Measurements from ENCODE around the gene ARHGAP18. TPM values are rescaled to one million over a fixed set of nuclear protein-coding genes. Genes with fewer than 3 reads are reported as not detected.
A peak's percentile ranks its signal among the peaks of the same experiment; 100 is the strongest.
"Not testable (repeated sequence)": the region's sequence is repeated elsewhere in the genome, so short reads cannot be mapped to it uniquely, and the experiment has no call there.

The ARHGAP18 gene
- polyA plus RNA-seq, 3 donors = 27.4 to 40.4 (median 38.9) TPM

DNA sequence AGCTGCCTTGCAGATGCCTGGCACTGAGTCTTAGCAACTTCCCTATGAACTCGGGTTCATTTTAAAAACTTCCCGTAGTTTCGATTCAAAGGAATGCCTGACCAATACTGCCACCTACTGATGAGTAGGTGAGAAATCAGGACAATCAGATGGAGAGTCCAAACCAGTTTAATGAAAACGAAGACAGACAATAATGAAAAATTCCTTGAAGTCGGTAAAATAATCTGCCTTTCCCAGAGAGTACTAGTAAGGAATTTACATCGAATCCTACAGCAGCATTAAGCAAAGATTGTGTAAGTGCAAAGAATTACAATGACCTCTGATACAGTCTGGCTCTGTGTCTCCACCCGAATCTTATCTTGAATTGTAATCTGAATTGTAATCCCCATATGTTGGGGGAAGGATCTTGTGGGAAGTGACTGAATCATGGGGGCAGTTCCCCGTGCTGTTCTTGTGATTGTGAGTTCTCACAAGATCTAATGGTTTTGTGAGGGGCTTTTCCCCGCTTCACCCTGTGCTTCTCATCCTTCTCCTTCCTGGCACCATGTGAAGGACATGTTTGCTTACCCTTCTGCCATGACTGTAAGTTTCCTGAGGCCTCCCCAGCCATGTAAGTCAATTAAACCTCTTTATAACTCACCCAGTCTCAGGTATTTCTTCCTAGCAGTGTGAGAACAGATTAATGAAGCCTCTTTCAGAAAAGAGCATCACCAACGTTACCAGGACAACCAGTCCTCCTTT lies 134.4 kb downstream of the ARHGAP18 start:
- DNase-seq (ENCODE audit: extremely low read depth in 1 of 11, low read depth in 9 of 11, low spot score in 4 of 11) = peak in 7 of 11 donors; percentile 18 to 47 (median 32)

- DNase-seq (ENCODE audit: extremely low read depth in 1 of 11, low read depth in 9 of 11, low spot score in 4 of 11) = not testable (repeated sequence)
Measured at GRCh38 chr6:129574605-129575004, 135.4 kb downstream of the ARHGAP18 start.

- not testable (repeated sequence) for DNase-seq (ENCODE audit: extremely low read depth in 1 of 11, low read depth in 9 of 11, low spot score in 4 of 11)
Measured at GRCh38 chr6:129570929-129571328, 139.0 kb downstream of the ARHGAP18 start.

DNA sequence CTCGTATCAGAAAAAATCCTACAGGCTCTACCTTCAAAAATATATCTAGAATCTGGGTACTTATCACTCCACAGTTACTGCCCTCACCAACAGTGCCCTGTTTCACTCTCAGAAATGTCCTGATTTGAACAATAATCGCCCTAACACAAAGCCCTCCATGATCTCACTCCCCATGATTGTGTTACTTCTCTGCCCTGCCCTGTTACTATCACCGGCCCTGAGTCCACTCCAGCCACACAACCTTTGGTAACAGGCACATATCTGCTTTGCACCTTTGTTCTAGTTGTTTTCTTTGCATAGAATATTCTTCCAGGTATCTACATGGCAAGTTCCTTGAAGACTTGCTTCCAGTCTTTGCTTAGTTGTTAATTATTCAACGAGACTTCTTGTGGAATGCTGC lies 142.0 kb downstream of the ARHGAP18 start:
- no peak for DNase-seq (ENCODE audit: extremely low read depth in 1 of 11, low read depth in 9 of 11, low spot score in 4 of 11)

- DNase-seq (ENCODE audit: extremely low read depth in 1 of 11, low read depth in 9 of 11, low spot score in 4 of 11) = no peak
Measured at GRCh38 chr6:129567374-129567773, 142.6 kb downstream of the ARHGAP18 start.

- no peak for DNase-seq (ENCODE audit: extremely low read depth in 1 of 11, low read depth in 9 of 11, low spot score in 4 of 11)
Measured at GRCh38 chr6:129565811-129566210, 144.2 kb downstream of the ARHGAP18 start.

GRCh38 chr6:129565366-129565765 lies 144.6 kb downstream of the ARHGAP18 start:
- no peak for DNase-seq (ENCODE audit: extremely low read depth in 1 of 11, low read depth in 9 of 11, low spot score in 4 of 11)

- no peak for DNase-seq (ENCODE audit: extremely low read depth in 1 of 11, low read depth in 9 of 11, low spot score in 4 of 11)
Measured at GRCh38 chr6:129558248-129558647, 151.7 kb downstream of the ARHGAP18 start.

DNA sequence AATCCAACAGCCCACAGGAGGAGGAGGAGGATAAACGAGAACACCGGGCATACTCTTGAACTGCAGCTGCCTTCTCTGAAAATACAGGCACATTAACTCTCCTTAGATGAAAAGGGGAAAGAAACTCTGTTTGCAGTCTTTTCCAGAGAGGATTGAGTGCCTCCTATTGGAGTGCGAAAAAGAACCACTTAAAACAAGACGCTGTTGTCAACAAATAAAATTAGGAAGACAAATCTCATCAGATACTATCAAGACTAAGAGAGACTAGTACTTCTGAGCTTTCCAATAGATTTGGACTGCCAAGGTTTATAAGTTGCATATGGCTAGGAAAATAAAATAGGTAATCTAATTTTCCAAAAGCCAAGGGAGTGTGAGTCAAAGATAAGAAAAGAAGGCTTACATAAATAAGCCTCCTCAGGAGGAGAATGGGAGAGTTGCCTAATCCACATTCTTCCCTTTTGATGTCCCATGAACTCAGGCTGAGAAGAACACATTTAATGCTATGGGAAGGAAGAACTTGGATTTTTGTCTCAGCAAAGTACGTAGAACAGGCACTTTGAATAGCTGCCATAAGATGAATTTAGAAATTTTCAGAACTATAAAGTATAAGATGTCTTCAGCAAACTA lies 154.7 kb downstream of the ARHGAP18 start:
- no peak for DNase-seq (ENCODE audit: extremely low read depth in 1 of 11, low read depth in 9 of 11, low spot score in 4 of 11)

GRCh38 chr6:129552413-129552812 lies 157.6 kb downstream of the ARHGAP18 start:
- no peak for DNase-seq (ENCODE audit: extremely low read depth in 1 of 11, low read depth in 9 of 11, low spot score in 4 of 11)

DNA sequence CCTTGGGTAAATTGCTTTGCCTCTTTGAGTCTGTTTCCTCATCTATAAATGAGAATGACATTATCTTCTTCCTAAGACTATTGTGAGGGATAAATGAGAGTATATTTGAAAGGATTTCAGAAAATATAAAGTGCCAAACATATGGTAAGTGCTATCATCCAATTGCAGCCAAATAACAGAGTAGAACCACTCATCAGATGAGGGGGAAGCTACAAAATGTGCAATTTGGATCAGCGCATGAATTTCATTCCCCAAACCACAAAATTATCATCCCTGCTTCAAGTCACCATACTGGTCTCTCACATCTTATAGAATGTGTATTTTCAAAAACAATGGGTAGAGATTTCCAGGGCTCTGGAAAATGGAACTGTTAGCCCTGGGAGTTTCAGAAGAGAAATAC lies 158.5 kb downstream of the ARHGAP18 start:
- no peak for DNase-seq (ENCODE audit: extremely low read depth in 1 of 11, low read depth in 9 of 11, low spot score in 4 of 11)

- no peak for DNase-seq (ENCODE audit: extremely low read depth in 1 of 11, low read depth in 9 of 11, low spot score in 4 of 11)
Measured at GRCh38 chr6:129546702-129547101, 163.3 kb downstream of the ARHGAP18 start.

- no peak for DNase-seq (ENCODE audit: extremely low read depth in 1 of 11, low read depth in 9 of 11, low spot score in 4 of 11)
Measured at GRCh38 chr6:129544892-129545612, 164.9 kb downstream of the ARHGAP18 start.

GRCh38 chr6:129543981-129544380 lies 166.0 kb downstream of the ARHGAP18 start:
- no peak for DNase-seq (ENCODE audit: extremely low read depth in 1 of 11, low read depth in 9 of 11, low spot score in 4 of 11)

DNA sequence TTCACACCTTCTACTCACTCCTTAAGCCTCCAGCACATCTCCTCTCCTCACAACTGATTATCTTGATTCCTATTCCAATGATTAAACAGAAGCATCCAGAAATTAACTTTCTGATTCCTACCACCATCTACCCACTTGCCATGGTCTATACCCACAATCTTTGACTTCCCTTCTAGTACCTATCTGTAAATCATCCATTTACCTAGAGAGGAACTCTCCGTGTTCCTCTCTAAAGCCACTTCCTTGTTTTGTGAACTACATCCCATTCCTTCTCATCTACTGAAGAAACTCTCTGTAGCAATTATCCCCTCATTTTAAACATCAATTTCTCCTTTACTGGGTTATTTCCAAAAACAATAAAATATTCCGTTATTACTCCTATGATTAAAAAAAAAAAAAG lies 167.3 kb downstream of the ARHGAP18 start:
- no peak for DNase-seq (ENCODE audit: extremely low read depth in 1 of 11, low read depth in 9 of 11, low spot score in 4 of 11)

DNA sequence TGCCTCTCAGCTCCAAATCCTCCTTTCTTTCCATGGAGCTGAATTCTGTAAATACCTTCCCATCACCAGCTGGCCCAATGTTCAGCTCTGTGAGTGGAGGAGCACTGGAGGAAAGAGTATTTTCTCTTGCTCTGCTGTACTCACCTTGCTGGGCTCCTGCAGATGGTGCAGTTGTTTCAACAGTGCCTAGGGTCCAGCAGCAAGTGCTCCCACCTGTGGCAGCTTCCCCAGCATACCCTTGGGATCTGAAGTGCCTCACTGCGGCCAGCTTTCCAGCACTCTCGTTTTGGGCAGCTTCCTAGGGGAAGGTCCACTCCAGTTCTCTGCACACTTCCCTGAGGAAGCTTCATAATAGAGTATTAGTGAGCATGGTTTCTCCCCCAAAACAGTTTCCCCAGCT lies 170.9 kb downstream of the ARHGAP18 start:
- no peak for DNase-seq (ENCODE audit: extremely low read depth in 1 of 11, low read depth in 9 of 11, low spot score in 4 of 11)

DNA sequence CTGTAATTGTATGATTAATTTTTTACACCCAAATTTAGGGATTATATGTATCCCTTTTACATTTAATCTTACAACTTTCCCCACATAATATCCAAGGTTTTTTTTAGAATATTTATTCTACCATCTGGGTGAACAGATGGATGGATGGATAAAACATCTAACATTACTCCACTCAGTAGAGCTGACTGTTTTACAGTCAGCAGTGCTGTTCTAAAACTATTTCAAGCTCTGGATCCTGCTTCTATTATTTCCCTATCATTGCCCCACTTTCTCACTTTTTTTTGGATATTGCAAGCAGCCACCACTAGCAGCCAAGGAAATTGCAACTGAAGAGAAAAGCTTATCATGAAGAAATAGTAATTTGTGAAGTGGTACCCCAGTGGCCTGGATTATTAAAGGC lies 173.7 kb downstream of the ARHGAP18 start:
- no peak for DNase-seq (ENCODE audit: extremely low read depth in 1 of 11, low read depth in 9 of 11, low spot score in 4 of 11)

- no peak for DNase-seq (ENCODE audit: extremely low read depth in 1 of 11, low read depth in 9 of 11, low spot score in 4 of 11)
Measured at GRCh38 chr6:129534926-129535325, 175.1 kb downstream of the ARHGAP18 start.

Measured in renal cortex interstitium (tissue), 11 donors.